H9 (cell line): Measurements from ENCODE around the gene OTUB2. TPM values are rescaled to one million over a fixed set of nuclear protein-coding genes. Genes with fewer than 3 reads are reported as not detected.

Source experiments
- DNase-seq: peaks from one replicate; pipeline ENCODE4 v3.0.0-alpha.2; 2017
- H2AFZ ChIP-seq: one replicate; pipeline ENCODE4 v1.6.1; 2013; ENCODE audit warnings: mild to moderate bottlenecking, low read length, control low read depth, moderate library complexity
- H2AK5ac ChIP-seq: 2 replicates; pipeline ENCODE4 v1.6.1; 2013; ENCODE audit warnings: low read length, control low read depth, mixed read lengths; ENCODE audit not compliant: insufficient read length
- H2BK120ac ChIP-seq: one replicate; pipeline ENCODE4 v1.6.1; 2013; ENCODE audit warnings: low read depth, mild to moderate bottlenecking, low read length, control low read depth, inconsistent platforms; ENCODE audit not compliant: poor library complexity, severe bottlenecking
- H2BK12ac ChIP-seq: 2 replicates; pipeline ENCODE4 v1.6.1; 2013; ENCODE audit warnings: low read length, control low read depth, mixed read lengths, low read depth; ENCODE audit not compliant: insufficient read length
- H2BK15ac ChIP-seq: 2 replicates; pipeline ENCODE4 v1.6.1; 2013; ENCODE audit warnings: low read depth, low read length, control low read depth
- H2BK20ac ChIP-seq: one replicate; pipeline ENCODE4 v1.6.1; 2013; ENCODE audit warnings: low read depth, mild to moderate bottlenecking, low read length, control low read depth, inconsistent platforms; ENCODE audit not compliant: poor library complexity, severe bottlenecking
- H2BK5ac ChIP-seq: 2 replicates; pipeline ENCODE4 v1.6.1; 2013; ENCODE audit warnings: low read length, control low read depth, mixed read lengths; ENCODE audit not compliant: insufficient read length
- H3K14ac ChIP-seq: 2 replicates; pipeline ENCODE4 v1.6.1; 2013; ENCODE audit warnings: low read length, control low read depth; ENCODE audit not compliant: insufficient read depth
- H3K18ac ChIP-seq: 2 replicates; pipeline ENCODE4 v1.6.1; 2013; ENCODE audit warnings: low read depth, mild to moderate bottlenecking, mixed read lengths, low read length, control low read depth; ENCODE audit not compliant: insufficient read length
- H3K23ac ChIP-seq: 2 replicates; pipeline ENCODE4 v1.6.1; 2013; ENCODE audit warnings: low read length, control low read depth, mixed read lengths, low read depth; ENCODE audit not compliant: insufficient read length
- H3K23me2 ChIP-seq: 2 replicates; pipeline ENCODE4 v1.6.1; 2013; ENCODE audit warnings: low read depth, mild to moderate bottlenecking, mixed read lengths, low read length, control low read depth; ENCODE audit not compliant: insufficient read length, poor library complexity, severe bottlenecking
- H3K27ac ChIP-seq: 2 replicates; pipeline ENCODE4 v1.5.1; 2013; ENCODE audit warnings: low read length, control low read depth, mixed read lengths, low read depth; ENCODE audit not compliant: insufficient read length
- H3K27me3 ChIP-seq: 2 replicates; pipeline ENCODE4 v1.6.1; 2013; ENCODE audit warnings: low read length, control low read depth, inconsistent platforms; ENCODE audit not compliant: insufficient read depth
- H3K4ac ChIP-seq: 2 replicates; pipeline ENCODE4 v1.6.1; 2013; ENCODE audit warnings: low read depth, mild to moderate bottlenecking, control low read depth, inconsistent platforms, low read length, moderate library complexity
- H3K4me1 ChIP-seq: 2 replicates; pipeline ENCODE4 v1.6.1; 2013; ENCODE audit warnings: low read length, control low read depth, inconsistent platforms; ENCODE audit not compliant: insufficient read depth
- H3K4me2 ChIP-seq: 2 replicates; pipeline ENCODE4 v1.6.1; 2013; ENCODE audit warnings: low read length, control low read depth, mixed read lengths; ENCODE audit not compliant: insufficient read length, insufficient read depth
- H3K56ac ChIP-seq: 2 replicates; pipeline ENCODE4 v1.6.1; 2013; ENCODE audit warnings: low read depth, mild to moderate bottlenecking, mixed read lengths, low read length, control low read depth; ENCODE audit not compliant: insufficient read length
- H3K79me1 ChIP-seq: 2 replicates; pipeline ENCODE4 v1.6.1; 2013; ENCODE audit warnings: low read depth, mild to moderate bottlenecking, moderate library complexity, low read length, control low read depth, inconsistent platforms; ENCODE audit not compliant: insufficient read depth, poor library complexity, severe bottlenecking
- H3K79me2 ChIP-seq: 2 replicates; pipeline ENCODE4 v1.6.1; 2013; ENCODE audit warnings: low read length, control low read depth, inconsistent platforms; ENCODE audit not compliant: insufficient read depth
- H3K9ac ChIP-seq: 2 replicates; pipeline ENCODE4 v1.6.1; 2013; ENCODE audit warnings: low read length, control low read depth, mixed read lengths; ENCODE audit not compliant: insufficient read length; ENCODE audit errors: extremely low read depth
- H3K9me3 ChIP-seq: one replicate; pipeline ENCODE4 v1.6.1; 2013; ENCODE audit warnings: low read depth, low read length, inconsistent platforms; ENCODE audit not compliant: control insufficient read depth
- H3T11ph ChIP-seq: one replicate; pipeline ENCODE4 v1.6.1; 2013; ENCODE audit warnings: mild to moderate bottlenecking, low read length, control low read depth, inconsistent platforms
- H4K20me1 ChIP-seq: one replicate; pipeline ENCODE4 v1.6.1; 2013; ENCODE audit not compliant: control insufficient read depth, insufficient read length, insufficient read depth
- H4K5ac ChIP-seq: 2 replicates; pipeline ENCODE4 v1.6.1; 2013; ENCODE audit warnings: low read depth, mild to moderate bottlenecking, mixed read lengths, low read length, control low read depth; ENCODE audit not compliant: insufficient read length
- H4K8ac ChIP-seq: replicated peaks from 2 replicates; pipeline ENCODE4 v1.6.1; 2013; ENCODE audit warnings: low read length, control low read depth, mixed read lengths, low read depth; ENCODE audit not compliant: insufficient read length
- H4K91ac ChIP-seq: 2 replicates; pipeline ENCODE4 v1.6.1; 2013; ENCODE audit warnings: low read depth, mild to moderate bottlenecking, moderate library complexity, mixed read lengths, low read length, control low read depth; ENCODE audit not compliant: insufficient read length
- H3K27ac Mint-ChIP-seq, 3 experiments: 2 replicates in 2 of 3; 3 replicates in 1 of 3; pipeline ENCODE4 v1.8.0; 2020 to 2021; ENCODE audit warnings: mixed read lengths in 3 of 3, mild to moderate bottlenecking in 1 of 3, moderate library complexity in 1 of 3
- H3K27me3 Mint-ChIP-seq: 2 replicates; pipeline ENCODE4 v1.8.0; 2021; ENCODE audit warnings: low read depth, mild to moderate bottlenecking, moderate library complexity, mixed read lengths
- H3K36me3 Mint-ChIP-seq, 3 experiments: 2 replicates in 2 of 3; 3 replicates in 1 of 3; pipeline ENCODE4 v1.8.0; 2020 to 2021; ENCODE audit warnings: low read depth in 3 of 3, mixed read lengths in 3 of 3; ENCODE audit not compliant: insufficient read depth in 1 of 3
- H3K4me1 Mint-ChIP-seq, 2 experiments: 2 replicates each; pipeline ENCODE4 v1.8.0; 2020; ENCODE audit warnings: mixed read lengths in 2 of 2
- H3K4me3 Mint-ChIP-seq, 2 experiments: 2 replicates in 1 of 2; 3 replicates in 1 of 2; pipeline ENCODE4 v1.8.0; 2020 to 2021; ENCODE audit warnings: mild to moderate bottlenecking in 2 of 2, mixed read lengths in 2 of 2, moderate library complexity in 1 of 2
- H3K9me3 Mint-ChIP-seq, 2 experiments: 2 replicates in 1 of 2; 3 replicates in 1 of 2; pipeline ENCODE4 v1.8.0; 2020; ENCODE audit warnings: mild to moderate bottlenecking in 2 of 2, mixed read lengths in 2 of 2, moderate library complexity in 1 of 2
- CTCF ChIP-seq: fragments of 200-600 bp; sonication (generic); conservative IDR thresholded peaks from 3 replicates; pipeline ENCODE4 v1.8.0; 2021; ENCODE audit warnings: antibody characterized with exemption, mild to moderate bottlenecking
- WGBS: extraction: QIAGEN DNeasy Blood & Tissue Kit; methylation state at CpG from one replicate; pipeline ENCODE4 v1.1.7; 2013; ENCODE audit warnings: missing lambda C conversion rate, low lambda C conversion rate, mixed read lengths; ENCODE audit not compliant: insufficient read length; ENCODE audit errors: extremely low coverage; 5-methylcytosine and 5-hydroxymethylcytosine counted together
- total RNA-seq: library from RNA; stranded (reverse); gene quantifications from 2 replicates; pipeline ENCODE4 v1.2.1, GENCODE V29; 2021

The OTUB2 gene
- total RNA-seq, 1 experiment from 2014 or later, result 3.6 TPM

- Histone ChIP-seq H3K14ac (no peak overlapping the region), H4K91ac (no peak overlapping the region), H3K56ac (no peak overlapping the region), H2BK20ac (no peak overlapping the region), H3K27ac (no peak overlapping the region), H2BK12ac (no peak overlapping the region), H3K9me3 (no peaks in the 10 kb centered on the region), H2BK5ac (no peak overlapping the region), H4K8ac (no peak overlapping the region), H4K5ac (no peak overlapping the region), H3T11ph (no peak overlapping the region), H3K18ac (no peak overlapping the region), H2BK120ac (no peak overlapping the region), H3K9ac (no peak overlapping the region), H3K23ac (no peak overlapping the region), H3K23me2 (no peaks in the 10 kb centered on the region), H3K79me1 (no peaks in the 10 kb centered on the region), H2BK15ac (no peak overlapping the region), H3K27me3 (no peaks in the 10 kb centered on the region), H2AFZ (no peak overlapping the region), H2AK5ac (no peak overlapping the region), H3K4ac (no peak overlapping the region), H3K4me2 (no peak overlapping the region), H3K4me1 (no peaks in the 10 kb centered on the region; the same call in 1 of the 2 replicates), H4K20me1 (no peaks in the 10 kb centered on the region), H3K79me2 (no peaks in the 10 kb centered on the region)
- DNase-seq, result peak; percentile 8
- Mint-ChIP-seq H3K4me1 (peaks cover 15 to 18% of the 10 kb centered on the region in 2 experiments), H3K9me3 (no peaks in the 10 kb centered on the region), H3K27ac (no peak overlapping the region), H3K36me3 (peaks cover 22 to 78% (median 62%) of the 10 kb centered on the region in 3 experiments; a peak in 6 of 7 replicates), H3K27me3 (no peaks in the 10 kb centered on the region), H3K4me3 (no peak overlapping the region)
- TF ChIP-seq CTCF, result no peak
- no CpG with 5 or more reads among the region's 10 CpGs for WGBS
Measured at GRCh38 chr14:94048691-94049624, 22.8 kb downstream of the OTUB2 start.
